ENCODE data around the gene KRT14. TPM values are rescaled to one million over a fixed set of nuclear protein-coding genes. Genes with fewer than 3 reads are reported as not detected.

The KRT14 gene
- total RNA-seq: 1 to 10 TPM in 1 of 2 donors, under 1 TPM in 1; under 0.01 to 1.0 TPM

DNA sequence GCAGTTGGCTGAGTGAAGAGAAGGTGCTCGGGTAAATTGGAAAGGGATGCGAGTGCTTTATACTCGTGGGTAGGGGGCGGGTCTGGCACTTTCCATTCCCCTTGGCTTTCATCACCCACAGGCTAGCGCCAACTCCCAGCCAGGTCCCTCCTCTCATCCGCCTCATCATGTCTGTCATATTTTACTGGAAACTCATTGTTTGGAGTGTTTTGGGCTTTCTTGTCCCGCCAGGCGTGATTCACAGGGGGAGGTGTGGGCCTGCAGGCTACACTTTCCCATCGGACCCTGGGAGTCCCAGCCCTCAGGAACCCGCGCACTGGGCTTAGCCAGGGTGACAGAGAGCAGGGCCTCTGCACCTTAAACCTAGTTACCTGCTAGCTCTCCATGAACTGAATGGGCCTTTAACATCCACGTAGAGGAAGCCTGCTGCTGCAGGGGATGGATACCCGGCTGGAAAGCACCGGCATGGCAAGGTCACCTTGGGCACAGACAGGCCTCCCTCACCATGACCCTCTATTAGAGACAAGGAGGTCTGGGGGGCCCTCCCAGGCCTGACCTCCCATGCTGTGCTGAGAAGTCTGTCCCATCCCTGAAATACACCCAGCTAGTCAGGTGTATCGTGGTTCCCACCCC is at the start of gene KRT14:
Gene KRT14 (minus strand): TSS at position 33 of the 633 bp plus-strand sequence. CDS start 61 bp downstream, outside the sequence.

DNA sequence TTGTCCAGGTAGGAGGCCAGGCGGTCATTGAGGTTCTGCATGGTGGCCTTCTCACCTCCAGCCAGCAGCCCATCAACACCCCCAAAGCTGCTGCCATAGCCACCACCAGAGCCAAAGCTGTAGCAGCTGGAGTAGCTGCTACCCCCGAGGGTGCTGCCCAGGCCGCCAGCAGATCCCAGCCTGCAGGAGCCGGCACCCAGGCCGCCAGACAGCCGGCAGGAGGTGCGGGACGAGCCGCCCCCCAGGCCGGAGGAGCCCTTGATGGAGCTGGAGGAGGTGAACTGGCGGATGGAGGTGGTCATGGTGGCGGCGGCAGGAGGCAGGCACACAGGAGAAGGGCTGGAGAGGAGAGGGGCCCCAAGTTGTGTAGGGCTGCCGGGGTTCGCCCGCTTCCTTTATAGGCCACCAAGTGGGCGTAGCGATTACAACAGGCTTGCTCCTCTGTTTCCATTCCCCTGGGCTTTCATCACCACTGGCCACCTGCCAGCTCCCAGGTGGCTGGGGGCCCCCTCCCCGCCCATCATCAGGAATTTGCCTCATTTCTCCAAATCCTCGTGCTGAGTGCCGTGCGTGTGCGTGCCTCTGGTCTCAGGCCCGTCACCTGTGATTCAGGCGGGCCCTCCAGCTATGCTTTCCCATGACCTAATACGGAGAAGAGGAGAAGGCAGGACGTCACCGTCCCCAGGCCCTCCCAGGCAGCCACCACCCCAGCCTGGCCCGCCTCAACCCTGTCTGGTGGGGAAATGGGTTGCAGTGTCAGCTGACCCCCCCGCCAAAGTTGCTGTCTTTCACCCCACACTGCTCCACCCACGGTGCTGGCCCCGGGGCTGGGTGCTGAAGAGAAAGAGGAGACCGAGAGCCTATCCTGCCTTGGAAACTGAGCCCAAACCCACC is 37.8 kb upstream of the KRT14 start, which contains the start of gene KRT17:
Gene KRT17 (minus strand): TSS at position 368 of the 894 bp plus-strand sequence. CDS start 66 bp downstream, at position 302.

DNA sequence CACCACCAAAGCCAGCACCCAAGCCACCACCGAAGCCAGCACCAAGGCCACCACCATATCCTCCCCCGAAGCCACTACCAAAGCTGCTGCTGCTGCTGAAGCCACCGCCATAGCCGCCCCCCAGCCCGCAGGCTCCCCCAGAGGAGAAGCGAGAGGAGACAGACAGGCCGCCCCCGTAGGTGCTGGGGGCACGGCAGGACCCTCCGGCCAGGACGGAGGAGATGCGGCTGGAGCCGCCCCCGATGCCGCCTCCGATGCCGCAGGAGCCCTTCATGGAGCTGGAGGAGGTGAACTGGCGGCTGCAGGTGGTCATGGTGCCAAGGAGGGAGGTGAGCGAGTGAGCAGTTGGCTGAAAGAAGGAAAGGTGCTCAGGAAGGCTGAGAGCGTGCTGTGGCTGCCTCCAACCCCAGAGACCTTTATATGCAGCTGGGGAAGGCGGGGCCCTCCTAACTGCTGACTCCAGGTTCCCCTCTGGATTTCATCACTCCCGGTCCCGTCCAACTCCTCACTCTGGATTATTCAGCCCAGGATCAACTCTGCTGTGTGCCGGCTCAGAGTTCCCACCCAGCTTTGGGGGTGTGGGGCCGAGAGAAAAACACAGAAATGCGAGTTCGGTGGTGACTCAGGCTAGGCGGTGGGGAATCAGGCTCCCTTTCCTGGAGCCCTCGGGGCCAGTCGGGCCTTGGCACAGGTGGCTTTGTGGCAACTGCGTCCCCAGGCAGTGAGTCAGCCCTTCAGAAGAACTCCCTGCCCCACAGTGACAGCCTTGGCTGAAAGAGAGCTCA is 25.9 kb upstream of the KRT14 start, which contains the start of gene KRT16:
Gene KRT16 (minus strand): TSS at position 392 of the 785 bp plus-strand sequence. CDS start 79 bp downstream, at position 313.

DNA sequence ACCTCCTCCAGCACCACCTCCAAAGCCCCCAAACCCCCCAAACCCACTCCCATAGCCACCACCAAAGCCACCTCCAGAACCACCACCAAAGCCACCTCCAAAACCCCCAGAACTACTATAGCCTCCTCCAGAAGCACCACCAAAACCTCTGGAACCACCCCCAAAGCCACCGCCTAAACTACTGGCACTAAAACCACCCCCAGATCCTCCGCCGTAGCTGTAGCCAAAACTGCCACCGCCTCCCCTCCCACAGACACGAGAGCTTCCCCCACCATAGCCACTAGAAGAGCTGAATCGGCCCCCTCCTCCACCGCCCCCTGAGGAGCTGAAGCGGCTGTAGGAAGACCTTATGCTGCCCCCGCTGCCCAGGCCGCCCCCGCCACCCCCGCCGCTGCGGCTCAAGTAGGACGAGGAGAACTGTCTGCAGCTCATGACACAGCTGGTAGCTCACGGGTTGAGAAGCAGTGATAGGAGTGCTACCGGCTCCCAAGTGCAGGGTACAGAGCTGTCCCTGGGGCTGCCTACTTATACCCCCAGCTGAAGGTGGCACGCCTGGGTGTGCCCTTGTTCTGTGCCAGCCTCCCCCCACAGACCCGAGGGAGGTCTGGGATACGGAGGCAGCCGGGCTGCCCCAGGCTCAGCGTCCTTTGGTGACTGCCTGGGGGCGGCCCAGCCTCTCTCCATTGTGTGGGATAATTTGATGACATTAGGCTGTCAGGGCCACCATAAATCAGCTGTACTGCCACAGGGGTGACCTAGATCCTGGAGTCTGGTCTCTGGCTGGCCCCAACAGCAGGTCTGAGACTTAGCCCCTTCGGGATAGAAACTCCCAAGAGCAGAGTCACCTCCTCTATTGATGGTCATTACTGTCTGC is 14.9 kb downstream of the KRT14 start, which contains the start of gene KRT9:
Gene KRT9 (minus strand): TSS at position 499 of the 874 bp plus-strand sequence. CDS start 67 bp downstream, at position 432.

Other genes with a start within 250 kb of the KRT14 start
- not detected for gene KRT33A, start 236.1 kb downstream of the KRT14 start, total RNA-seq
- not detected for gene KRT33B, start 217.1 kb downstream of the KRT14 start, total RNA-seq
- gene KRT34, start 204.6 kb downstream of the KRT14 start, total RNA-seq: not detected
- not detected for gene KRT31, start 189.3 kb downstream of the KRT14 start, total RNA-seq
- not detected for gene KRT37, start 162.3 kb downstream of the KRT14 start, total RNA-seq
- gene KRT38, start 145.9 kb downstream of the KRT14 start, total RNA-seq: not detected
- not detected for gene KRT32, start 119.5 kb downstream of the KRT14 start, total RNA-seq
- gene KRT35, start 105.7 kb downstream of the KRT14 start, total RNA-seq: not detected
- gene KRT36, start 97.0 kb downstream of the KRT14 start, total RNA-seq: not detected
- gene KRT13, start 81.3 kb downstream of the KRT14 start, total RNA-seq: not detected
- gene KRT15, start 68.0 kb downstream of the KRT14 start, total RNA-seq: not detected
- gene KRT19, start 58.6 kb downstream of the KRT14 start, total RNA-seq: under 1 TPM in 1 of 2 donors, not detected in 1; 0.33 TPM
- gene KRT9, start 14.8 kb downstream of the KRT14 start, total RNA-seq: not detected
- gene KRT16, start 25.9 kb upstream of the KRT14 start, total RNA-seq: under 1 TPM in 1 of 2 donors, not detected in 1; 0.69 TPM
- 1 to 10 TPM in 1 of 2 donors, not detected in 1; 1.7 TPM for gene KRT17, start 37.7 kb upstream of the KRT14 start, total RNA-seq
- gene EIF1, start 102.0 kb upstream of the KRT14 start, total RNA-seq: 10 to 100 TPM; 52.3 to 67.3 TPM
- gene GAST, start 125.4 kb upstream of the KRT14 start, total RNA-seq: not detected
- under 1 TPM in 1 of 2 donors, not detected in 1; under 0.01 TPM for gene HAP1, start 147.7 kb upstream of the KRT14 start, total RNA-seq
- 1 to 10 TPM; 1.7 to 3.8 TPM for gene JUP, start 199.8 kb upstream of the KRT14 start, total RNA-seq
- gene P3H4, start 225.1 kb upstream of the KRT14 start, total RNA-seq: 10 to 100 TPM; 17.2 to 24.0 TPM
- 100 to 1,000 TPM in 1 of 2 donors, 10 to 100 TPM in 1; 64.0 to 111 TPM for gene FKBP10, start 226.1 kb upstream of the KRT14 start, total RNA-seq
- gene NT5C3B, start 249.3 kb upstream of the KRT14 start, total RNA-seq: 10 to 100 TPM; 37.5 to 49.0 TPM

Data from melanocyte of skin (primary cell).